Thyroid gland (tissue), 4 donors: Measurements from ENCODE around the gene TMCC3. TPM values are rescaled to one million over a fixed set of nuclear protein-coding genes. Genes with fewer than 3 reads are reported as not detected.

Experiments used
- DNase-seq, 2 donors: peaks; one replicate each; pipeline ENCODE4 v3.0.0-alpha.2; 2019
- H3K27ac ChIP-seq, 3 donors: fragments of 200-600 bp; sonication (generic); 1 replicate in 2 of 3; 2 replicates in 1 of 3; pipeline ENCODE4 v1.5.1; 2016 to 2019; ENCODE audit warnings: mild to moderate bottlenecking in 1 of 3, moderate library complexity in 1 of 3
- H3K27me3 ChIP-seq: fragments of 200-600 bp; sonication (generic); one replicate; pipeline ENCODE4 v1.5.1; 2019
- H3K36me3 ChIP-seq, 2 donors: fragments of 200-600 bp; sonication (generic); one replicate each; pipeline ENCODE4 v1.5.1; 2016 to 2019
- H3K4me1 ChIP-seq, 2 donors: fragments of 200-600 bp; sonication (generic); one replicate each; pipeline ENCODE4 v1.5.1; 2017 to 2019
- H3K4me3 ChIP-seq, 3 donors: fragments of 200-600 bp; sonication (generic); replicated peaks in 1 of 3; 1 replicate in 2 of 3; 2 replicates in 1 of 3; pipeline ENCODE4 v1.5.1; 2016; ENCODE audit warnings: mild to moderate bottlenecking in 1 of 3
- H3K9me3 ChIP-seq: fragments of 200-600 bp; sonication (generic); one replicate; pipeline ENCODE4 v1.5.1; 2017
- POLR2A ChIP-seq, 2 donors: fragments of 450-650 bp; IDR thresholded peaks; one replicate each; pipeline ENCODE4 v1.6.1; 2017; ENCODE audit warnings: antibody characterized with exemption in 2 of 2, mild to moderate bottlenecking in 2 of 2, moderate library complexity in 1 of 2
- WGBS, 2 donors: methylation state at CpG; one replicate each; pipeline ENCODE4 v1.1.5; 2017; 5-methylcytosine and 5-hydroxymethylcytosine counted together
- intact Hi-C: fragments of 100-400 bp; cut with DNase I; formaldehyde crosslinking; loops from one replicate; pipeline ENCODE4 v1.15.1; 2023
- total RNA-seq, 4 donors: library from RNA; depleted of rRNA; stranded (reverse); fragments of >200 nt; gene quantifications; one replicate each; pipeline ENCODE4 v1.2.3, GENCODE V29; 2016
- TF ChIP-seq, protein P1 (sequence below), 6 experiments: fragments of 200-600 bp in 3 of 6; fragments of 450-650 bp in 3 of 6; sonication (generic) in 3 of 6; IDR thresholded peaks; one replicate each; pipeline ENCODE4 v1.5.1; 2016 to 2019; ENCODE audit warnings: antibody characterized with exemption in 6 of 6, mild to moderate bottlenecking in 2 of 6, inconsistent platforms in 1 of 6, moderate library complexity in 1 of 6

TMCC3 gene
- total RNA-seq, 4 donors from 2014 or later, result 15.0 to 25.6 (median 19.3) TPM

- Histone ChIP-seq H3K27ac (no peak overlapping the region), H3K36me3 (no peaks in the 10 kb centered on the region), H3K4me3 (no peak overlapping the region), H3K4me1 (peaks cover 0 to under 1% of the 10 kb centered on the region in 2 donors), H3K27me3 (no peaks in the 10 kb centered on the region), H3K9me3 (no peaks in the 10 kb centered on the region)
- TF ChIP-seq POLR2A (IDR thresholded peaks at IDR 0.05), result no peak
- TF ChIP-seq, protein P1, sequence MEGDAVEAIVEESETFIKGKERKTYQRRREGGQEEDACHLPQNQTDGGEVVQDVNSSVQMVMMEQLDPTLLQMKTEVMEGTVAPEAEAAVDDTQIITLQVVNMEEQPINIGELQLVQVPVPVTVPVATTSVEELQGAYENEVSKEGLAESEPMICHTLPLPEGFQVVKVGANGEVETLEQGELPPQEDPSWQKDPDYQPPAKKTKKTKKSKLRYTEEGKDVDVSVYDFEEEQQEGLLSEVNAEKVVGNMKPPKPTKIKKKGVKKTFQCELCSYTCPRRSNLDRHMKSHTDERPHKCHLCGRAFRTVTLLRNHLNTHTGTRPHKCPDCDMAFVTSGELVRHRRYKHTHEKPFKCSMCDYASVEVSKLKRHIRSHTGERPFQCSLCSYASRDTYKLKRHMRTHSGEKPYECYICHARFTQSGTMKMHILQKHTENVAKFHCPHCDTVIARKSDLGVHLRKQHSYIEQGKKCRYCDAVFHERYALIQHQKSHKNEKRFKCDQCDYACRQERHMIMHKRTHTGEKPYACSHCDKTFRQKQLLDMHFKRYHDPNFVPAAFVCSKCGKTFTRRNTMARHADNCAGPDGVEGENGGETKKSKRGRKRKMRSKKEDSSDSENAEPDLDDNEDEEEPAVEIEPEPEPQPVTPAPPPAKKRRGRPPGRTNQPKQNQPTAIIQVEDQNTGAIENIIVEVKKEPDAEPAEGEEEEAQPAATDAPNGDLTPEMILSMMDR (IDR thresholded peaks at IDR 0.05), result no peak
- intact Hi-C loops, result no loop called here
- DNase-seq, result no peak
- WGBS, 2 donors, result 96 to 98% methylated on average over 7 of the region's 7 CpGs
Measured at GRCh38 chr12:94684416-94685142, 34.2 kb upstream of the TMCC3 start.

DNA sequence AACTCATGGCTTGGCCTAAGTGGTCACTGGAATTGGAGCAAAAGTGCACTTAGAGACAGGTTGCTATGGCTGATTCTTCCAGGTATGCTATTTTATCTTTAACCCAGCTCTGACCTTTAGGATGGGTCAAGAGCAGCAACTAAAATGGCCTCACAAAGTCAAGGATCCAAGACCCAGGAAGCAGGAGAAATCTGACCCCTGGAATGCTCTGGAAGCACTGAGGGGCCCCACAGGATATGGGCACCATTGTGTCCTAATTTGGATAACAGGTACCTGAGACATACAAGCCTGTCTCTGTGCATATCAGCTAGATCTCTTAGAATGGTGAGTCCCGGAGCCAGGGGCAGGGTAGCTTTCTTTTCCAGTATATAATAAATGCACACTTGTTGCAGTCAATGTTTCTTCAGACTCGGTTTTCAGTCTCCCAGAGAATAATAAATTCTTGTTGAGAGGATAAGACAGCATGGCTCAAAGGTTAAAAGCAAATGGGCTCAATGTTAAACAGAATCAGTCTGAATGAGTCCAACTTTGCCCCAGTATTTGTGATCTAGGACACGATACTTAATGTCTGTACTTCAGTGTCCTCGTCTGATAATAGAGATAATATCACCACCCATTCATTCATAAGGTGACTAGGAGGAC is 29.3 kb upstream of the TMCC3 start:
- H3K27me3 ChIP-seq, result no peaks in the 10 kb centered on the region
- peaks cover 8 to 12% of the 10 kb centered on the region in 2 donors for H3K4me1 ChIP-seq
- intact Hi-C loops, result no loop called here
- H3K36me3 ChIP-seq, result no peaks in the 10 kb centered on the region
- 86 to 88% methylated on average over 4 of the region's 4 CpGs for WGBS, 2 donors
- no peaks in the 10 kb centered on the region for H3K9me3 ChIP-seq
- no peak overlapping the region for H3K4me3 ChIP-seq
- no peak for DNase-seq
- no peak for TF ChIP-seq POLR2A (IDR thresholded peaks at IDR 0.05)
- TF ChIP-seq, protein P1 (IDR thresholded peaks at IDR 0.05), result no peak
- H3K27ac ChIP-seq, result no peak overlapping the region

- Histone ChIP-seq H3K27me3 (no peaks in the 10 kb centered on the region), H3K4me3 (no peak overlapping the region), H3K27ac (no peak overlapping the region), H3K36me3 (no peaks in the 10 kb centered on the region), H3K4me1 (peaks cover 8 to 12% of the 10 kb centered on the region in 2 donors), H3K9me3 (no peaks in the 10 kb centered on the region)
- 95 to 99% methylated on average over 6 of the region's 6 CpGs for WGBS, 2 donors
- TF ChIP-seq, protein P1 (IDR thresholded peaks at IDR 0.05), result no peak
- TF ChIP-seq POLR2A (IDR thresholded peaks at IDR 0.05), result no peak
- intact Hi-C loops, result no loop called here
- DNase-seq, result no peak
Measured at GRCh38 chr12:94678849-94679248, 28.5 kb upstream of the TMCC3 start.

GRCh38 chr12:94678379-94678778 is 28.0 kb upstream of the TMCC3 start:
- TF ChIP-seq, protein P1 (IDR thresholded peaks at IDR 0.05), result no peak
- TF ChIP-seq POLR2A (IDR thresholded peaks at IDR 0.05), result no peak
- Histone ChIP-seq H3K9me3 (no peaks in the 10 kb centered on the region), H3K4me1 (peaks cover 8 to 12% of the 10 kb centered on the region in 2 donors), H3K27ac (peak overlapping the region; percentile 18 to 64 (median 46)), H3K4me3 (no peak overlapping the region), H3K27me3 (no peaks in the 10 kb centered on the region), H3K36me3 (no peaks in the 10 kb centered on the region)
- WGBS, 2 donors, result 86 to 87% methylated on average over 9 of the region's 9 CpGs
- no peak for DNase-seq
- intact Hi-C loops, result no loop called here

GRCh38 chr12:94677778-94678177 is 27.4 kb upstream of the TMCC3 start:
- 76 to 92% methylated on average over 1 of the region's 1 CpG for WGBS, 2 donors
- H3K27me3 ChIP-seq, result no peaks in the 10 kb centered on the region
- peak overlapping the region; percentile 18 to 64 (median 46) for H3K27ac ChIP-seq
- intact Hi-C loops, result no loop called here
- H3K4me3 ChIP-seq, result no peak overlapping the region
- TF ChIP-seq POLR2A (IDR thresholded peaks at IDR 0.05), result no peak
- TF ChIP-seq, protein P1 (IDR thresholded peaks at IDR 0.05), result no peak
- no peaks in the 10 kb centered on the region for H3K9me3 ChIP-seq
- peak; percentile 20 to 40 for DNase-seq
- no peaks in the 10 kb centered on the region for H3K36me3 ChIP-seq
- peaks cover 8 to 12% of the 10 kb centered on the region in 2 donors for H3K4me1 ChIP-seq
